NCI-H2227 treated with DMSO at 0.1 percent for 48 hours (cell line): ENCODE data around the gene TMEM39A.

Experiments used
- DNase-seq: peaks from one replicate; lab custom pipeline; 2025; lab: John Stamatoyannopoulos, UW

Gene TMEM39A

GRCh38 chr3:119453822-119454221 is 9.6 kb downstream of the TMEM39A start:
- DNase-seq: no peak

GRCh38 chr3:119444590-119444989 is 18.8 kb downstream of the TMEM39A start:
- DNase-seq: no peak

GRCh38 chr3:119443179-119443578 is 20.2 kb downstream of the TMEM39A start:
- DNase-seq: no peak

- DNase-seq: no peak
These were observed 25.6 kb downstream of the TMEM39A start for GRCh38 chr3:119437691-119438258.

GRCh38 chr3:119436977-119437376 is 26.4 kb downstream of the TMEM39A start:
- DNase-seq: no peak

- DNase-seq: no peak
These were observed 28.7 kb downstream of the TMEM39A start for GRCh38 chr3:119434703-119435102.

GRCh38 chr3:119433613-119434325 is 29.6 kb downstream of the TMEM39A start:
- DNase-seq: no peak

GRCh38 chr3:119428538-119428937 is 34.9 kb downstream of the TMEM39A start:
- no peak for DNase-seq

- DNase-seq: no peak
These were observed 35.7 kb downstream of the TMEM39A start for GRCh38 chr3:119427669-119428068.

GRCh38 chr3:119420196-119420595 is 43.2 kb downstream of the TMEM39A start:
- DNase-seq: no peak

GRCh38 chr3:119418641-119419040 is 44.8 kb downstream of the TMEM39A start:
- DNase-seq: no peak

- no peak for DNase-seq
These were observed 45.5 kb downstream of the TMEM39A start for GRCh38 chr3:119417771-119418512.

- no peak for DNase-seq
These were observed 46.5 kb downstream of the TMEM39A start for GRCh38 chr3:119416873-119417272.

GRCh38 chr3:119413603-119414280 is 49.7 kb downstream of the TMEM39A start:
- DNase-seq: no peak

GRCh38 chr3:119409844-119410243 is 53.6 kb downstream of the TMEM39A start:
- DNase-seq: no peak

GRCh38 chr3:119408243-119408950 is 55.0 kb downstream of the TMEM39A start:
- no peak for DNase-seq

GRCh38 chr3:119405315-119405714 is 58.1 kb downstream of the TMEM39A start:
- no peak for DNase-seq

- DNase-seq: no peak
These were observed 60.2 kb downstream of the TMEM39A start for GRCh38 chr3:119403201-119403600.

- DNase-seq: no peak
These were observed 60.6 kb downstream of the TMEM39A start for GRCh38 chr3:119402791-119403190.

- no peak for DNase-seq
These were observed 61.6 kb downstream of the TMEM39A start for GRCh38 chr3:119401503-119402440.

GRCh38 chr3:119401069-119401468 is 62.3 kb downstream of the TMEM39A start:
- no peak for DNase-seq
